HG03442 (cell line): Measurements from ENCODE around the gene MSRB3.

Source experiments
- ATAC-seq: cut with Tn5 transposase; IDR thresholded peaks from one replicate; pipeline ENCODE4 v1.9.1; 2021; ENCODE audit warnings: mild to moderate bottlenecking, moderate library complexity; ENCODE audit not compliant: unreplicated experiment

MSRB3 gene

DNA sequence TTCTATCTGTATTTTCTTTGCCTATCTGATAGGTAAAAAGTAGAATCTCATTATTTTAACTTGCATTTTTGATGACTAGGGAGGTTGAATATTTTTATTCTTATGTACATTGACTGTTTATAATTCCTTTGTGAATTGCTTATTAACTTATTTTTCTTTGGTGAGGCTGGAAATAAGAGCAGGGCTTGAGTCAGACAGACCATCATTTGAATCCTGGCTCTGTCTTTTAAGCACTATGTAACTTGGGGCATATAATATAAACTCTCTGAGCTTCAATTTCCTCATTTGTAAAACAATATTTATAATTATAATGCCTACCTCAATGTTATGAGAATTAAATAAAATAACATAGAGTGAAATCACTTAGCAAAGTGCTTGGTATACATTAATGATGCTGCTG lies 108.9 kb downstream of the MSRB3 start:
- ATAC-seq, result no peak

DNA sequence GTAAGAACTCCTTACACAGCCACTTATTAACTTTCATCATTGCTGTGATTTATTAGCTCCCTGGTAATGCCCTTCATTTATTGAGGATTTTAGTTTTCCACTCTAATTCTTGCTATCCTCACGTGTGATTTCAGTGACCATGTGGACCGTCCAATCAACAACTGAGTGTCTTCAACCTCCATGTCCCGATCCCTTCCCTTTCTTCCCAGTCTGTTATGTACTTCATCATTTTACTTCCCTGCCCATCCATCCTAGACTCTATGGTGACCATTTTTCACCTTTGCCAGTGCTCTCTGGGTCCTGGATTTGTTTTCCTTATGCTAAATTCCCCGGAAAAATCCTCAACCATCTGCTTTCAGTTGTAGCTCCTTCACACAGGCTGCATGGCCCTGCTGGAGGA lies 111.0 kb downstream of the MSRB3 start:
- no peak for ATAC-seq

DNA sequence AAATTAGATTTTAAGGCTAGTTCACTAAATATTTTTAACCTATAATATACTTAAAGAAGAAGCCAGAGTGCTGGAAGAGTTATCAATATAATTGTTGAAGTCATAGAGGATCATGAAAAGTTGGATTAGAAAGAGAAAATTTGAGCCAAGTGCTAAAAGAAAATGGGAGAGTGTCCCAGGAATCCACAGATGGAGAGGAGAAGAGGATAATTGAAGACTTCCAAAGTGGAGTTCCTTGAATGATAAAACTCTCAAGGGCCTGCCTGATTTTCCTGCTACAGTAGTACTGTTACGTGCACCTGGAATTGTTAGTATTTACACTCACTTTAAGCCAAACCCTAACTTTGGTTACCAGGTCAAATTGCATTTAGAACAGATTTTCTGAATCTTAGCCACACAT lies 113.2 kb downstream of the MSRB3 start:
- ATAC-seq, result no peak

DNA sequence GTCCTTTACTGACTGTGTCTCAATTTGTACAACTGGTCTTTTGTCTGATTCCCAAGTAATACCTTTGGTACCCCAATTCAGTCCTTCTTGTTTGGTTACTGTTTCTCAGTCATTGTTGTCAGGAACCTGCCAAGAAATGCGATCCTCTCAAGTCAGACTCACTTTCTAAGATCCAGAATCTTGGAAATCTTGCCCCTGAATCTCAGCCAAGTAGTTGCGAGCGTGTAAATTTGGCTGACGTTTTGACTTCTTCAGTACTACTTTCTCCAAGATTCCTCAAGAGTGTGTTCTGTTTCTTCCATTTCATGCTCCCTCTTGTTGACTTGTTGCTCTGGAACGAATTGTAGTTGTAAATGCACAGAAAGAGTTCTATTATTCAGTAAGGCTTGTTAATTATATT lies 114.0 kb downstream of the MSRB3 start:
- ATAC-seq, result no peak

DNA sequence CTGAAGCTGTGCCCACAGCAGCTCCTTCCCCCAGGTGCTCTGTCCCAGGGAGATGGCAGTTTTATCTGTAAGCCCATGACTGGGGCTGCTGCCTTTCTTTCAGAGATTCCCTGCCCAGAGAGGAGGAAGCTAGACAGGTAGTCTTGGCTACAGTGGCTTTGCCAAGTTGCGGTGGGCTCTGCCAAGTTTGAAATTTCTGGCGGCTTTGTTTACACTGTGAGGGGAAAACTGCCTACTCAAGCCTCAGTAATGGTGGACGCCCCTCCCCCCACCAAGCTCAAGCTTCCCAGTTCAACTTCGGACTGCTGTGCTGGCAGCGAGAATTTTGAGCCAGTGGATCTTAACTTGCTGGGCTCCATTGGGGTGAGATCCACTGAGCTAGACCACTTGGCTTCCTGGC lies 124.7 kb downstream of the MSRB3 start:
- ATAC-seq, result no peak

DNA sequence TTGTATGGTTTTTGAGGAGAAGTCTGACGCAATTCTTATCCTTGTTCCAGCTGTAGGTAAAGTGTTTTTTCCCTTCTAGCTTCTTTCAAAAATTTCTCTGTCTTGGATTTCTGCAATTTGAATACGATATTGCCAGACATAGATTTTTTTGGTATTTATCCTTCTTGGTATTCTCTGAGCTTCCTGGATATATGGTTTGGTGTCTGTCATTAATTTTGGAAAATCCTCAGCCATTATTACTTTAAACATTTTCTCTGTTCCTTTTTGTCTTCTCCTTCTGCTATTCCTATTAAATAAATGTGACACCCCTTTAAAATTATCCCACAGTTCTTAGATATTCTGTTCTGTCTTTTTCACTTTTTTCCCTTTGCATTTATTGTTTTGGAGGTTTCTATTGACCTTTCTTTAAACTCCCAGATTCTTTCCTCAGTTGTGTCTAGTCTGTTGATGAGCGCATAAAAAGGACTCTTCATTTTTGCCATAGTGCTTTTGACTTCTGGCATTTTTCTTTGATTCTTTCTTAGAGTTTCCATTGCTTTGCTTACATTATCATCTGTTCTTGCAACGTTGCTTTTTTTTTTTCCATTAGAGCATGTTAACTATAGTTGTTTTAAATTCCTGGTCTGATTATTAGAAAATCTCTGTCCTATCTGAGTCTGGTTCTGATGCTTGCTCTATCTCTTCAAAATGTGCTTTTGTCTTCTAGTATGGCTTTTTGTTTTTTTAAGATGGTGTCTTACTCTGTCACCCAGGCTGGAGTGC lies 129.1 kb downstream of the MSRB3 start:
- ATAC-seq, result no peak

DNA sequence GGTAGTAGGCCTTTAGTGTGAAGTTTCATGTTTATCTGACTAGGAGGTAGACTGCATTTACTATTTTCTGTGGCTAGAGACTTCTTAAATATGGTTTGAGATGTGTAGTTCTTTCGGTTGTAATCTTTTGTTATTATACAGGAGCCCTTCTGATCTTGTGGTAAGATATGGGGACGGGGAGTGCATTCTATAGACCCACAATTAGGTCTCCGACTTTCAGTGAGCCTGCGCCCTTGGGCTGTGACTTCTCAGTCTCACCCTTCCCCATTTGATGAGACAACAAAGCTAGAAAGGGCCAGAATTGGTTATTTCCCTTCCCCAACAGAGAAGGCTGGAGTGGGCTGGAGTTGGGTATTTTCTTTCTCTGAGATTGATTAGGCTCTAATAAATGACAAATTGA lies 130.0 kb downstream of the MSRB3 start:
- ATAC-seq, result no peak

DNA sequence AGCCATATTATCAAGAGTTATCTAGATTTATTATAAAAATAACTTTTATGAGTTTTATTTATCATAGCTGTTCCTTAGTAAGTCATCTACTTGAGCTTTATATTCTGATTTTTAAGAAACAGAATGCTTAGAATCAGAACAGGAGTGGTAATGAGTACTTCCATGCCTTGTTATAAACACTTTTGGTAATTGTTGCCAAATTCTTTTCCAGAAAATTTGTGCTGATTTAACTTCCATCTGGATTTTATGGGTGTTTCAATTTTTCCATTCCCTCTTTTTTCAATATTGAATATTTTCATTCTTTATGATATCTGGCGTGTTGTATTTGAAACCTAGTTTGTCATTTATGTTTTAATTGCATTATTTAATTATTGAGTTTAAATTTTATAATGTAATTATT lies 131.2 kb downstream of the MSRB3 start:
- no peak for ATAC-seq

DNA sequence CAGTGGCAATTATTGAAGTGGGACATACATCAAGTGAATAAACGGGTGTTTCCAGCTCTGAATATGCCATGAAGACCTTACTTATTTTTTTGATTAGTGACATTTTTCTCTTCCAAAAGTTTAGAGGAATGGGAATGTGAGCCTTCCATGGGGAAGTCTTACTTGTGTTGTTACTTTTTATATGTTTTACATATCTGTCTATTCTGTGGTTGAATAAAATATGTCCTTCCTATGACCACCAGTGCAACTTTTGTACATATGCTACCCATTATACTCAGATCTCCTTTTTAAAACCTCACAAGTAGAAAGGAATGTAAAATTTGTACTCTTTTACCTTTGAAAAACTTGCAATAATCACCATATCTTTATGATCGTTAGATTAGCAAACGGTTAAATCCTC lies 132.7 kb downstream of the MSRB3 start:
- ATAC-seq, result no peak

DNA sequence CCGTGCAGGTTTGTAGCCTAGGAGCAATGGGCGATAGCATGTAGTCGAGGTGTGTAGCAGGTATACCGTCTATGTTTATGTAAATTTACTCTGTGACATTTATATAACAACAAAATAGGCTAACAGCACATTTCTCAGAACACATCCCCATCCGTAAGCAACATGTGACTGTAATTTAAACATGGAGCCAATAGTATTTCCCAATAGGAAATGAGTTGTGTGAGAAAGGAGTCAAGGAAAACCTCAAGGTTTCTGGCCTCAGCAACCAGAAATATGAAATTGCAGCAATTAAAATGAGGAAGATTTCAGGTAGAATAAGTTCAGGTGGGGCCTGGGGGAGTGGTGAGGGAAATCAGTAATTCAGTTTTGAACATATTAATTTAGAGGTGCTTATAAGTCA lies 136.0 kb downstream of the MSRB3 start:
- no peak for ATAC-seq

DNA sequence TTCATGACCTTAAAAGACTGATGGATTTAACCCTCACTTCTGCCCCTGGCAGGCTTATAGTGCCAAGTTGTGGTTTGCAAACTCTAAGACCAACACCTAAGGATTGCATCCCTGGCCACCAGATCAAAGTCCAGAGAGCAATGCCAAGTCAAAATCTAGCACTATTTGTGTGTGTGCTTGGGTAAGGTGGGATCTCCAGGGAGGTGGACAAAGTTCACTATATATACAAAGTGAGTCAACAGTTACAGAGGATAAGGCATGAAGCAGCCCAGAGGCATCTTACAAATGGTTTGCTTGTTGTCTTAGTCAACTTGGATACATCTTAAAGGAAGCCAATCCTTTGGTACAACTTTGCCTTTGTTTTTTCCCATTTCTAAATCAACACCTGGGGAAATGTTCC lies 137.3 kb downstream of the MSRB3 start:
- no peak for ATAC-seq

DNA sequence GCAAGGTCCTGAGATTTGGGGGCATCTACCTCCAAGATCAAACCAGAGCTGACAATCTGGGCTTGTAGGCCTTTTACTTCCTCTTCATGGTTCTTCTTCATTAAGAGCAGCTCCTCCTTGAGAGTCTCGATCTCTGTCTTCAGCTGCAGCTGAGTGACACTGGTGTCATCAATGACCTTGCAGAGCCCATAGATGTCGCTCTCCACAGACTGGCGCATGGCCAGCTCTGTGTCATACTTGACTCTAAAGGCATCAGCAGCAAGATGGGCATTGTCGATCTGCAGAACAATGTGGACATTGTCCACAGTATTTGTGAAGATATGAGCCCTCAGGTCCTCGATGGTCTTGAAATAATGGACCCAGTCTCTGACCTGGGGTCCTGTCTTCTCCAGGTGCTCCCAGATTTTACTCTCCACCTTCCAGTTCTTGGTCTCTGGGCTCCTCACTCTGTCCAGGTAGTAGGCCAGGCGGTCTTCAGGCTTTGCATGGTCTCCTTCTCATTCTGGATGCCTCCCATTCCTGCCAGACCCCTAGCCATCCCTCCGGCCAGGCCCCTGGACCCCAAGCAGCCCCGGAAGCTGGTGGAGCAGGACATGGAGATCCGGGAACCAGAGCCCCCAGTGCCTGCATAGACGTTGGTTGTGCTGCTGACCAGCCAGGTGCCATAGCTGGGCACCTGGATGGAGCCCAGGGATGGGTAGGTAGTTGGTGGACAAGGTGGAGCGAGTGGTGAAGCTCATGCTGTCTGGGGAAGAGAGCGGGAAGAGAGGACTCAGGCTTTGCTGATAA lies 141.0 kb downstream of the MSRB3 start:
- ATAC-seq, result no peak

DNA sequence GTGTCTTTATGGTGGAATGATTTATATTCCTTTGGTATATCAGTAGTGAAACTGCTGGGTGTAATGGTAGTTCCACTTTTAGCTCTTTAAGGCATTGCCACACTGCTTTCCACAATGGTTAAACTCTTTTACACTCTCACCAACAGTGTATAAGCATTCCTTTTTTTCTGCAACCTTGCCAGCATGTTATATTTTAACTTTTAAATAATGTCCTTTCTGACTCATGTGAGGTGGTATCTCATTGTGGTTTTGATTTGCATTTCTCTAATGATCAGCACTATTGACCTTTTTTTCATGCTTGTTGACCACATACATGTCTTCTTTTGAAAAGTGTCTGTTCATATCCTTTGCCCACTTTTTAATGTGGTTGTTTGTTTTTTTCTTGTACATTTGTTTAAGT lies 142.5 kb downstream of the MSRB3 start:
- ATAC-seq, result no peak

DNA sequence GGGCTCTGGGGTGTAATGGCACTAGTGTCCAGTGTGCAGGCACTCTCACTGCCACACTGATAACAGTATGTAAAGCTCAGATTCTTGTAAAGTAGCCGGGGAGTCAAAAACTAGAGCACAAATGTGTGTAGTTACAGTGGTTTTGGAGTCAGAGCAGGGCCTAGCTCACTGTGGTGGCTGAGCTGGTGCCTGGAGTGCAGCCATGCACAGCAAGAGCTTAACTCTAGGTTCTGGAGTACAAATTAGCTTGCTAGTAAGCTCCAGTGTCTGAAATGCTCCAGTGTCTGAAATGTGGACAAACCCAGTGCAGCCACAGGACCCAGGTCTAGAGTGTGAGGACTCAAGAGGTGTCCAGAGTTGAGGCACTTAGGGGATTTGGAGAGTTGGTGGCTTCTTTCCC lies 149.2 kb downstream of the MSRB3 start:
- ATAC-seq, result no peak

DNA sequence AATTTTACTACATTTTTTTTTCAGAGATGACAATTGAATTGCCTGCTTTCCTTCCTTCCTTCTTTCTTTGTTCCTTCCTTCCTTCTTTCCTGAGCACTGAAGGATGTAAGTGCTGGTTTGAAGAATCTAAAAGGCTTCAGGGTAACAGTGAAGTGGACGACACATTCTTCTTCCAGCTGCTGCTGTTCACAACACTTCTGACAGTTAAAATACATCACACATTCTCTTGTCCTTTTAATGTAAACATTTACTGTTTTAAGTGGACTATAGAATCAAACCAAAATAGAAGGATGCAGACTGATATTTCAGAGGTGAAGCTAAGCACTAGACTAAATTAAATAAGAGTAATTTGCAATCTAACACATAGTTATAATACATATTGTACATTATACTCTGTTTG lies 151.5 kb downstream of the MSRB3 start:
- no peak for ATAC-seq

DNA sequence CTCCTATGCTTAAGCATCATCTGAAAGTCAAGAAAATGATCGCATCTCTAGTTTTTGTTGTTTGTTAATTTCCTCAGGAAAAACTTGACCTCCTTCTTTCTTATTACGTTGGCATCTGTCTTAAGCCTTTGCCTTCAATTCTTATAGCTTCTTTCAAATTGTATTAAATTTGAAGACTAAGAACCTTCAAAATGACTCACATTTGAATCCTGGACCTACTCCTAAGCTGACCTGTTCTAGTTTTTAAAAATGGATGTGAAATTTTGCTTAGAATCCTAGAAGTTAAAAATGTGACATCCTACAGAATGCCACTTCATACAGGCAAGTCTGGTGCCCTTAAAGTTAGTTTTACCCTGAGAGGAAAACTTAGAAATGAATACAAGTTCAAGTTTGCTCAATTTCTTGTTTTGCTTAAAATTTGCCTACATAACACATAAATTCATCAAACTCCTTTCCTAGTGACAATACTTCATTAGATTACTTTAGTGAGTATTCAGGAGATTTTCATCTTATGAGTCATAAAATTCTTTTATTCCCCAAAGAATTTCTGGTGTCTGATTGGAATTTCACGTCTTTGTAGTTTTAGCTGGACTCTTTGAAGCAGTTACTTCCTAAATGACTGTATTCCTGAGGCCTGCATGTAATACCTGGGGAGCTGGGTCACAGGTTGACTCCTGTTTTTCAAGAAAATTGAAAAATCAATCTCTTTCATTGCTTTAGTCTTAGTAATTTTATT lies 152.3 kb downstream of the MSRB3 start:
- no peak for ATAC-seq

DNA sequence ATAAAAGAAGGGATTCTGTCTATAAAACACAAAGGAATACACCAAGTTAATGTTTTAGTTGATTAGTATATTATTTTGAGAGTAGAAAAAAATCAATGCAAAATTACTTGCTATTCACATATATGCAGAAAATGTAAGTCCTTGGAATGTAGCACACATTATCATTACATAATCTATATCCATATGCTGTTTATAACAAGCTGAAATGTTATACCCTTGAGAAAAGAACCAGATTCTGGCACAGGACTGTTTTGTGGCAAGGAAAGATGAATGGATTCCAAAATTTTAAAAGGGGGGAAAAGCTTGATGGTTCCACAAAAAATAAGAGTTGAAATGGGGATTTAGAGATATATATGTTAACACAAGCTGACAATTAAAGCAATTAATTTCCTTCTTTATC lies 153.6 kb downstream of the MSRB3 start:
- ATAC-seq, result no peak

DNA sequence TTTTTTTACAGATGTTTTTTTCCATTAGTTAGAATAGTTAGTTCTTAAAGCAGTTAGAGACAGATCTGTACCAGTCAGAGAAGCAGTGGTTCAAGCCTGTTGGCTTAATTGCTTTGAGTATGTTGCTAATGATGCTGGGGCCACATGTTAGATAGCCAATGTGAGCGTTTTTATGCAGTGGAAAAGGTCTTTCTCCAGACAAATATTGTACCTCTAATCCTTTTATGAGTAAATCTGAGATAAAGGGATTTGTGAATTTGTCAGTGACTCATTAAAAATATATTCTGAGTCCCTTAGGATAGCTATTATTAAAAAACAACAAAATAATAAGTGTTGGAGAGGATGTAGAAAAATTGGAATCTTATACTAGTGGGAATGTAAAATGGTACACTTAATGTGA lies 154.2 kb downstream of the MSRB3 start:
- no peak for ATAC-seq

DNA sequence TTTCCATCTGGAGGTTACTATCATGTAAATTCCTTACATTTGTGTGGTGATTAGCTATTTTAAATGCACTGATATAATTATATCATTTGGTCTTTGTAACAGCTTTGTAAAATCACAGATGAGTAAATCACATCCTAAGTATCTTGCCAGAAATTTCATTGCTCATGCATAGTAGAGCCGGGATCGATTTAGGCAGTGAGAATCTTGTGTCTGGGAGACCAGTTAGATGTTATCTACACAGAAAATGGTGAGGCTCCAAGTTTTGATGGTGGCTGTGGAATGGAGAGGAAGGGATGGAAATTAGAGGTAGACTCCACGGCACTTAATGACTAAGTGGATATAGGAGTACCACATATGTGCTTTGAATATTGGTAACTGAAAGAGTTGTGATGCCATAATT lies 156.3 kb downstream of the MSRB3 start:
- no peak for ATAC-seq

DNA sequence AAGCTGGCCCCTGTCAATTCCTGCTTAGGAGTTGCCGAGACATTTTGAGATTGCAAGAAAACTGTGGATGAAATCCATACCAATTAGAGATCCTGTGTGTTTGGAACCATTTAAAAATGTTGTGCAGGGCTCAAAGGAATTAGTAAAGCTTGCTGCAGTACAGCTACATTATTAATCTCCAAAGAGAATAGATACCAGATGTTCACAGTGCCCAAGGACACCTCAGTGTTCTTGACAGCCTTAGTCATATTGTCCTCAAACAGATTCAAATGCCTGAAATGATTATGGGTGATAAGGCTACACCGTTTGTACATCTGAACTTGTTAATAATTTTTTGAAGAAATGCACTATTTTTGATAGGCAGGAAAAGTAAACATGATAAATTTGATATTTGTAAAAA lies 164.6 kb downstream of the MSRB3 start:
- ATAC-seq, result no peak

DNA sequence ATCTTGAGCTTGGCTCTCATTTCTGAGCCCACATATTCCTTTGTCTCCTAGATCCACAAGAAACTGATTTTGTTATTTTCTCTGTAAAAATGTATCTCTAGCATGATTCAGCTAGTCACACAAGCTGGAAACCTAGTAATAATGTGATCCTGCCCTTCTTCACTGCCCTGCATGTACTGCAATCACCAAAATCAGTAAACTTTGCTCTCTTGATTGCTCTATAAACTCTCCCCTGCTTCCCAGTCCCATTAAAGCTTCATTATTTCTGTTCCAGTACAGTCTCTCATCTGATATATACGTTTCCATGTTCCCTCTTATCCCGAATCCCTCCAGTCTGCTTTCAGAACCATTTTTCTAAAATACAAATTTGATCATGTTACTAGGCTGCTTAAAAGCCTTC lies 166.5 kb downstream of the MSRB3 start:
- no peak for ATAC-seq

DNA sequence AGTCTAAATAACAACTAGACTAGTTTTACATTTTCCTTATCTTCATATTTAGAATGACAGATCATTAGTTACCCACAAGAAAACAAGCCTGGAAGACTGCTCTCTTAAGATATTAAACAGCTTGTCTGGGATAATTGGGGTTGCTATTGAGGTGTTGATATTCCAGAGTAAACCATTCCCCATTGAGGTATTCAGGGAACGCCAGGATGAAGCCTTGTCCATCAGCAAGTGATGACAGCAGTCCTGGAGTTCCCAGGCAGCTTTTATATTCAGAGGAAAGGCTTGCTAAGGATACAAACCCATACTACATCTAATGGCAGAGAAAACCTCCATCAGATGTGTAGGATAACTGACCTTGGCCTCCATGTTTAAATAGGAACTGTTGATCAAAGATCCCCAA lies 168.4 kb downstream of the MSRB3 start:
- ATAC-seq, result no peak
